GM23338 (cell line): ENCODE data around the gene CPXM2. TPM values are rescaled to one million over a fixed set of nuclear protein-coding genes. Genes with fewer than 3 reads are reported as not detected.

Experiments used
- ATAC-seq: fragments of 200-7000 bp; cut with Tn5 transposase; 3 replicates; pipeline ENCODE4 v1.9.1; 2020
- DNase-seq: peaks from one replicate; pipeline ENCODE4 v3.0.0-alpha.2; 2015; ENCODE audit warnings: low spot score
- H2AFZ ChIP-seq: fragments of 200-600 bp; sonication (generic); 2 replicates; pipeline ENCODE4 v1.8.0; 2016; ENCODE audit warnings: antibody characterized with exemption, mild to moderate bottlenecking, moderate library complexity
- H3F3A ChIP-seq: fragments of 200-600 bp; sonication (generic); replicated peaks from 2 replicates; pipeline ENCODE4 v1.8.0; 2017; ENCODE audit warnings: antibody characterized with exemption, mixed run types, low read depth
- H3K27ac ChIP-seq: fragments of 200-600 bp; sonication (generic); 2 replicates; pipeline ENCODE4 v1.6.1; 2016; ENCODE audit warnings: low read depth
- H3K27me3 ChIP-seq: fragments of 200-600 bp; sonication (generic); 2 replicates; pipeline ENCODE4 v1.8.0; 2016; ENCODE audit warnings: mild to moderate bottlenecking, mixed run types, moderate library complexity; ENCODE audit not compliant: insufficient read depth
- H3K36me3 ChIP-seq: fragments of 200-600 bp; sonication (generic); 2 replicates; pipeline ENCODE4 v1.8.0; 2016; ENCODE audit warnings: mild to moderate bottlenecking; ENCODE audit not compliant: insufficient read depth
- H3K4me1 ChIP-seq: fragments of 200-600 bp; sonication (generic); 2 replicates; pipeline ENCODE4 v1.8.0; 2016; ENCODE audit warnings: mild to moderate bottlenecking, moderate library complexity; ENCODE audit not compliant: insufficient read depth
- H3K4me2 ChIP-seq: fragments of 200-600 bp; sonication (generic); 2 replicates; pipeline ENCODE4 v1.7.1; 2017; ENCODE audit warnings: mixed run types
- H3K4me3 ChIP-seq: fragments of 200-600 bp; sonication (generic); 2 replicates; pipeline ENCODE4 v1.6.1; 2016; ENCODE audit warnings: mixed run types
- H3K79me2 ChIP-seq: fragments of 200-600 bp; sonication (generic); replicated peaks from 2 replicates; pipeline ENCODE4 v1.8.0; 2017; ENCODE audit warnings: mild to moderate bottlenecking; ENCODE audit not compliant: insufficient read depth
- H3K9me2 ChIP-seq: fragments of 200-600 bp; sonication (generic); 2 replicates; pipeline ENCODE4 v1.8.0; 2017; ENCODE audit not compliant: insufficient read depth
- H4K20me1 ChIP-seq: fragments of 200-600 bp; sonication (generic); replicated peaks from 2 replicates; pipeline ENCODE4 v1.8.0; 2017; ENCODE audit warnings: mild to moderate bottlenecking; ENCODE audit not compliant: insufficient read depth
- H3K27ac Mint-ChIP-seq: 2 replicates; pipeline ENCODE4 v1.8.0; 2020; ENCODE audit warnings: inconsistent platforms, mild to moderate bottlenecking, moderate library complexity, mixed read lengths
- H3K27me3 Mint-ChIP-seq: 3 replicates; pipeline ENCODE4 v1.8.0; 2022; ENCODE audit warnings: low read depth, mild to moderate bottlenecking, moderate library complexity, mixed read lengths, inconsistent platforms; ENCODE audit not compliant: insufficient read depth, poor library complexity
- H3K36me3 Mint-ChIP-seq: 3 replicates; pipeline ENCODE4 v1.8.0; 2021; ENCODE audit warnings: low read depth, mild to moderate bottlenecking, inconsistent platforms, moderate library complexity, mixed read lengths
- H3K4me1 Mint-ChIP-seq: 3 replicates; pipeline ENCODE4 v1.8.0; 2020; ENCODE audit warnings: mild to moderate bottlenecking, inconsistent platforms, mixed read lengths
- H3K4me3 Mint-ChIP-seq: 3 replicates; pipeline ENCODE4 v1.8.0; 2021; ENCODE audit warnings: moderate library complexity, mild to moderate bottlenecking, inconsistent platforms, mixed read lengths
- H3K9me3 Mint-ChIP-seq: 3 replicates; pipeline ENCODE4 v1.8.0; 2020; ENCODE audit warnings: moderate library complexity, mild to moderate bottlenecking, inconsistent platforms, mixed read lengths
- CREB1 ChIP-seq: fragments of 250-450 bp; sonication (Bioruptor Pico); IDR thresholded peaks from 2 replicates; pipeline ENCODE4 v1.5.0; 2020; ENCODE audit warnings: low read depth, mild to moderate bottlenecking, moderate library complexity
- EZH2 ChIP-seq: fragments of 200-600 bp; sonication (generic); IDR thresholded peaks from one replicate; pipeline ENCODE4 v1.8.0; 2017; ENCODE audit warnings: antibody characterized with exemption, mild to moderate bottlenecking, low read depth; ENCODE audit not compliant: unreplicated experiment
- EZH2phosphoT487 ChIP-seq: fragments of 200-600 bp; sonication (generic); IDR thresholded peaks from one replicate; pipeline ENCODE4 v1.8.1; 2018; ENCODE audit warnings: antibody characterized with exemption; ENCODE audit not compliant: unreplicated experiment
- JUNB ChIP-seq: IDR thresholded peaks from one replicate; pipeline ENCODE4 v1.6.1; 2016; ENCODE audit warnings: antibody characterized with exemption; ENCODE audit not compliant: unreplicated experiment
- NANOG ChIP-seq: IDR thresholded peaks from 2 replicates; pipeline ENCODE4 v1.6.1; 2016; ENCODE audit warnings: antibody characterized with exemption, borderline replicate concordance
- POLR2AphosphoS5 ChIP-seq: IDR thresholded peaks from 2 replicates; pipeline ENCODE4 v1.6.1; 2016; ENCODE audit warnings: antibody characterized with exemption, low read depth
- STAT1 ChIP-seq: IDR thresholded peaks from one replicate; pipeline ENCODE4 v1.6.1; 2016; ENCODE audit warnings: antibody characterized with exemption; ENCODE audit not compliant: unreplicated experiment
- ZNF114 ChIP-seq: fragments of 250-450 bp; sonication (Bioruptor Pico); IDR thresholded peaks from 2 replicates; pipeline ENCODE4 v1.5.0; 2020; ENCODE audit warnings: mild to moderate bottlenecking, moderate library complexity
- ZNF331 ChIP-seq: fragments of 250-450 bp; sonication (Bioruptor Pico); IDR thresholded peaks from 2 replicates; pipeline ENCODE4 v1.5.0; 2020; ENCODE audit warnings: low read depth, mild to moderate bottlenecking, moderate library complexity
- polyA plus RNA-seq: library from polyadenylated mRNA; unstranded; fragments of >200 nt; fragmentation: Nextera tagmentation; extraction: Ambion mirVana; gene quantifications from 2 replicates; pipeline ENCODE4 v1.2.1, GENCODE V29; 2016
- total RNA-seq: library from RNA; depleted of rRNA; stranded (reverse); fragments of >200 nt; shearing (Covaris generic); gene quantifications from 2 replicates; pipeline ENCODE4 v1.2.3, GENCODE V29; 2014
- TF ChIP-seq, protein P1 (sequence below): fragments of 250-450 bp; sonication (Bioruptor Pico); IDR thresholded peaks from 2 replicates; pipeline ENCODE4 v1.5.0; 2020; ENCODE audit warnings: mild to moderate bottlenecking, moderate library complexity
- TF ChIP-seq, protein P2 (sequence below): IDR thresholded peaks from one replicate; pipeline ENCODE4 v1.6.1; 2018; ENCODE audit warnings: antibody characterized with exemption; ENCODE audit not compliant: unreplicated experiment
- TF ChIP-seq, protein P3 (sequence below), 2 experiments: fragments of 200-600 bp in 1 of 2; sonication (generic) in 1 of 2; conservative IDR thresholded peaks; 2 replicates each; pipeline versions ENCODE4 v1.5.1 to v1.6.1; 2016 to 2017; ENCODE audit warnings: antibody characterized with exemption in 2 of 2, low read depth in 2 of 2, mild to moderate bottlenecking in 2 of 2, moderate library complexity in 1 of 2
- TF ChIP-seq, protein P4 (sequence below): IDR thresholded peaks from 2 replicates; pipeline ENCODE4 v1.6.1; 2016; ENCODE audit warnings: antibody characterized with exemption

CPXM2 gene
- total and polyA plus RNA-seq, 2 experiments from 2014 or later: 1.6 to 8.1 TPM

DNA sequence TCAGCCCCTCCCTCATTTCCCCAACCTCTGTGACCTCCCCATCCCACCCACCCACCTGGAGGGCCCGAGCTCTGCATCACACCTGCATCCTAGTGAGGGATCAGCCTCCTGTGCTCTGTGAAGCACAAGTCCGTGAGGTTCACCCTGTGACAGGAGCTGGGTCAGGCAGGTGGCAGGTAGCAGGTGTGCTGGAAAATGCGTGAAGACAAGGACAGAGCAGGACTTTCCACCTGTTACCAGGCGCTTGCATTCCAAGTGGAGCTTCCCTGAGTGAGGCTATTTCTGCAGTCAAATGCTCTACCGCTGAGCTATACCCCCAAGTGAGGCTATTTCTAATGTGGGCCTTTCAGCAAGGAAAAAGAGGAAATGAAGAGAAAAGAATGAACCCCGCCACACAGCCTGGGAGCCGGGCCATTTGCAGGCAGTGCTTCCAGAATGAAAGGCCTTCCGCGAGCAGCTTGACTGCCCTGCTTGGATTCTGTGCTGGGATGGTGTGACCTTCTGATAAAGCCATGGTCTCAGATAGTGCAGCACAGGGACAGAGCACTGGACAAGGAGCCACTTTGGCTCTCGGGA lies 13.3 kb upstream of the CPXM2 start:
- H3K27me3 ChIP-seq: no peaks in the 10 kb centered on the region
- no peak overlapping the region for H3K4me2 ChIP-seq
- H3K4me1 ChIP-seq: peaks cover 20% of the 10 kb centered on the region; the same call in 1 of the 2 replicates
- H2AFZ ChIP-seq: no peak overlapping the region
- no peak overlapping the region for H3K27ac ChIP-seq
- H4K20me1 ChIP-seq: no peaks in the 10 kb centered on the region
- DNase-seq (peak; percentile 31), ATAC-seq (peak; percentile 68)
- Mint-ChIP-seq H3K36me3 (peaks cover 8% of the 10 kb centered on the region; the same call in 2 of the 3 replicates), H3K4me3 (no peak overlapping the region), H3K27me3 (peaks cover 13% of the 10 kb centered on the region), H3K9me3 (peaks cover 18% of the 10 kb centered on the region), H3K27ac (no peak overlapping the region), H3K4me1 (peaks cover 33% of the 10 kb centered on the region)
- no peak overlapping the region for H3K4me3 ChIP-seq
- H3K79me2 ChIP-seq: no peaks in the 10 kb centered on the region
- H3K9me2 ChIP-seq: no peaks in the 10 kb centered on the region
- TF ChIP-seq, protein P1, sequence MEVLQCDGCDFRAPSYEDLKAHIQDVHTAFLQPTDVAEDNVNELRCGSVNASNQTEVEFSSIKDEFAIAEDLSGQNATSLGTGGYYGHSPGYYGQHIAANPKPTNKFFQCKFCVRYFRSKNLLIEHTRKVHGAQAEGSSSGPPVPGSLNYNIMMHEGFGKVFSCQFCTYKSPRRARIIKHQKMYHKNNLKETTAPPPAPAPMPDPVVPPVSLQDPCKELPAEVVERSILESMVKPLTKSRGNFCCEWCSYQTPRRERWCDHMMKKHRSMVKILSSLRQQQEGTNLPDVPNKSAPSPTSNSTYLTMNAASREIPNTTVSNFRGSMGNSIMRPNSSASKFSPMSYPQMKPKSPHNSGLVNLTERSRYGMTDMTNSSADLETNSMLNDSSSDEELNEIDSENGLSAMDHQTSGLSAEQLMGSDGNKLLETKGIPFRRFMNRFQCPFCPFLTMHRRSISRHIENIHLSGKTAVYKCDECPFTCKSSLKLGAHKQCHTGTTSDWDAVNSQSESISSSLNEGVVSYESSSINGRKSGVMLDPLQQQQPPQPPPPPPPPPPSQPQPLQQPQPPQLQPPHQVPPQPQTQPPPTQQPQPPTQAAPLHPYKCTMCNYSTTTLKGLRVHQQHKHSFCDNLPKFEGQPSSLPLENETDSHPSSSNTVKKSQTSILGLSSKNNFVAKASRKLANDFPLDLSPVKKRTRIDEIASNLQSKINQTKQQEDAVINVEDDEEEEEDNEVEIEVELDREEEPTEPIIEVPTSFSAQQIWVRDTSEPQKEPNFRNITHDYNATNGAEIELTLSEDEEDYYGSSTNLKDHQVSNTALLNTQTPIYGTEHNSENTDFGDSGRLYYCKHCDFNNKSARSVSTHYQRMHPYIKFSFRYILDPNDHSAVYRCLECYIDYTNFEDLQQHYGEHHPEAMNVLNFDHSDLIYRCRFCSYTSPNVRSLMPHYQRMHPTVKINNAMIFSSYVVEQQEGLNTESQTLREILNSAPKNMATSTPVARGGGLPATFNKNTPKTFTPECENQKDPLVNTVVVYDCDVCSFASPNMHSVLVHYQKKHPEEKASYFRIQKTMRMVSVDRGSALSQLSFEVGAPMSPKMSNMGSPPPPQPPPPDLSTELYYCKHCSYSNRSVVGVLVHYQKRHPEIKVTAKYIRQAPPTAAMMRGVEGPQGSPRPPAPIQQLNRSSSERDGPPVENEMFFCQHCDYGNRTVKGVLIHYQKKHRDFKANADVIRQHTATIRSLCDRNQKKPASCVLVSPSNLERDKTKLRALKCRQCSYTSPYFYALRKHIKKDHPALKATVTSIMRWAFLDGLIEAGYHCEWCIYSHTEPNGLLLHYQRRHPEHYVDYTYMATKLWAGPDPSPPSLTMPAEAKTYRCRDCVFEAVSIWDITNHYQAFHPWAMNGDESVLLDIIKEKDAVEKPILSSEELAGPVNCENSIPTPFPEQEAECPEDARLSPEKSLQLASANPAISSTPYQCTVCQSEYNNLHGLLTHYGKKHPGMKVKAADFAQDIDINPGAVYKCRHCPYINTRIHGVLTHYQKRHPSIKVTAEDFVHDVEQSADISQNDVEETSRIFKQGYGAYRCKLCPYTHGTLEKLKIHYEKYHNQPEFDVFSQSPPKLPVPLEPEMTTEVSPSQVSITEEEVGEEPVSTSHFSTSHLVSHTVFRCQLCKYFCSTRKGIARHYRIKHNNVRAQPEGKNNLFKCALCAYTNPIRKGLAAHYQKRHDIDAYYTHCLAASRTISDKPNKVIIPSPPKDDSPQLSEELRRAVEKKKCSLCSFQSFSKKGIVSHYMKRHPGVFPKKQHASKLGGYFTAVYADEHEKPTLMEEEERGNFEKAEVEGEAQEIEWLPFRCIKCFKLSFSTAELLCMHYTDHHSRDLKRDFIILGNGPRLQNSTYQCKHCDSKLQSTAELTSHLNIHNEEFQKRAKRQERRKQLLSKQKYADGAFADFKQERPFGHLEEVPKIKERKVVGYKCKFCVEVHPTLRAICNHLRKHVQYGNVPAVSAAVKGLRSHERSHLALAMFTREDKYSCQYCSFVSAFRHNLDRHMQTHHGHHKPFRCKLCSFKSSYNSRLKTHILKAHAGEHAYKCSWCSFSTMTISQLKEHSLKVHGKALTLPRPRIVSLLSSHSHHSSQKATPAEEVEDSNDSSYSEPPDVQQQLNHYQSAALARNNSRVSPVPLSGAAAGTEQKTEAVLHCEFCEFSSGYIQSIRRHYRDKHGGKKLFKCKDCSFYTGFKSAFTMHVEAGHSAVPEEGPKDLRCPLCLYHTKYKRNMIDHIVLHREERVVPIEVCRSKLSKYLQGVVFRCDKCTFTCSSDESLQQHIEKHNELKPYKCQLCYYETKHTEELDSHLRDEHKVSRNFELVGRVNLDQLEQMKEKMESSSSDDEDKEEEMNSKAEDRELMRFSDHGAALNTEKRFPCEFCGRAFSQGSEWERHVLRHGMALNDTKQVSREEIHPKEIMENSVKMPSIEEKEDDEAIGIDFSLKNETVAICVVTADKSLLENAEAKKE (CRISPR knock-in tag): no peak
- TF ChIP-seq, protein P2, sequence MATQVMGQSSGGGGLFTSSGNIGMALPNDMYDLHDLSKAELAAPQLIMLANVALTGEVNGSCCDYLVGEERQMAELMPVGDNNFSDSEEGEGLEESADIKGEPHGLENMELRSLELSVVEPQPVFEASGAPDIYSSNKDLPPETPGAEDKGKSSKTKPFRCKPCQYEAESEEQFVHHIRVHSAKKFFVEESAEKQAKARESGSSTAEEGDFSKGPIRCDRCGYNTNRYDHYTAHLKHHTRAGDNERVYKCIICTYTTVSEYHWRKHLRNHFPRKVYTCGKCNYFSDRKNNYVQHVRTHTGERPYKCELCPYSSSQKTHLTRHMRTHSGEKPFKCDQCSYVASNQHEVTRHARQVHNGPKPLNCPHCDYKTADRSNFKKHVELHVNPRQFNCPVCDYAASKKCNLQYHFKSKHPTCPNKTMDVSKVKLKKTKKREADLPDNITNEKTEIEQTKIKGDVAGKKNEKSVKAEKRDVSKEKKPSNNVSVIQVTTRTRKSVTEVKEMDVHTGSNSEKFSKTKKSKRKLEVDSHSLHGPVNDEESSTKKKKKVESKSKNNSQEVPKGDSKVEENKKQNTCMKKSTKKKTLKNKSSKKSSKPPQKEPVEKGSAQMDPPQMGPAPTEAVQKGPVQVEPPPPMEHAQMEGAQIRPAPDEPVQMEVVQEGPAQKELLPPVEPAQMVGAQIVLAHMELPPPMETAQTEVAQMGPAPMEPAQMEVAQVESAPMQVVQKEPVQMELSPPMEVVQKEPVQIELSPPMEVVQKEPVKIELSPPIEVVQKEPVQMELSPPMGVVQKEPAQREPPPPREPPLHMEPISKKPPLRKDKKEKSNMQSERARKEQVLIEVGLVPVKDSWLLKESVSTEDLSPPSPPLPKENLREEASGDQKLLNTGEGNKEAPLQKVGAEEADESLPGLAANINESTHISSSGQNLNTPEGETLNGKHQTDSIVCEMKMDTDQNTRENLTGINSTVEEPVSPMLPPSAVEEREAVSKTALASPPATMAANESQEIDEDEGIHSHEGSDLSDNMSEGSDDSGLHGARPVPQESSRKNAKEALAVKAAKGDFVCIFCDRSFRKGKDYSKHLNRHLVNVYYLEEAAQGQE: no peak
- no peak for TF ChIP-seq POLR2AphosphoS5
- TF ChIP-seq ZNF331 (CRISPR knock-in tag): no peak
- no peak for TF ChIP-seq STAT1
- TF ChIP-seq, protein P3, sequence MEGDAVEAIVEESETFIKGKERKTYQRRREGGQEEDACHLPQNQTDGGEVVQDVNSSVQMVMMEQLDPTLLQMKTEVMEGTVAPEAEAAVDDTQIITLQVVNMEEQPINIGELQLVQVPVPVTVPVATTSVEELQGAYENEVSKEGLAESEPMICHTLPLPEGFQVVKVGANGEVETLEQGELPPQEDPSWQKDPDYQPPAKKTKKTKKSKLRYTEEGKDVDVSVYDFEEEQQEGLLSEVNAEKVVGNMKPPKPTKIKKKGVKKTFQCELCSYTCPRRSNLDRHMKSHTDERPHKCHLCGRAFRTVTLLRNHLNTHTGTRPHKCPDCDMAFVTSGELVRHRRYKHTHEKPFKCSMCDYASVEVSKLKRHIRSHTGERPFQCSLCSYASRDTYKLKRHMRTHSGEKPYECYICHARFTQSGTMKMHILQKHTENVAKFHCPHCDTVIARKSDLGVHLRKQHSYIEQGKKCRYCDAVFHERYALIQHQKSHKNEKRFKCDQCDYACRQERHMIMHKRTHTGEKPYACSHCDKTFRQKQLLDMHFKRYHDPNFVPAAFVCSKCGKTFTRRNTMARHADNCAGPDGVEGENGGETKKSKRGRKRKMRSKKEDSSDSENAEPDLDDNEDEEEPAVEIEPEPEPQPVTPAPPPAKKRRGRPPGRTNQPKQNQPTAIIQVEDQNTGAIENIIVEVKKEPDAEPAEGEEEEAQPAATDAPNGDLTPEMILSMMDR (conservative IDR thresholded peaks at IDR 0.05; ENCODE audit: low read depth in 2 of 2): no peak
- TF ChIP-seq ZNF114 (CRISPR knock-in tag): no peak
- TF ChIP-seq JUNB: no peak
- no peak for TF ChIP-seq EZH2
- no peak for TF ChIP-seq EZH2phosphoT487
- TF ChIP-seq CREB1 (CRISPR knock-in tag): no peak
- no peak for TF ChIP-seq NANOG
- TF ChIP-seq, protein P4, sequence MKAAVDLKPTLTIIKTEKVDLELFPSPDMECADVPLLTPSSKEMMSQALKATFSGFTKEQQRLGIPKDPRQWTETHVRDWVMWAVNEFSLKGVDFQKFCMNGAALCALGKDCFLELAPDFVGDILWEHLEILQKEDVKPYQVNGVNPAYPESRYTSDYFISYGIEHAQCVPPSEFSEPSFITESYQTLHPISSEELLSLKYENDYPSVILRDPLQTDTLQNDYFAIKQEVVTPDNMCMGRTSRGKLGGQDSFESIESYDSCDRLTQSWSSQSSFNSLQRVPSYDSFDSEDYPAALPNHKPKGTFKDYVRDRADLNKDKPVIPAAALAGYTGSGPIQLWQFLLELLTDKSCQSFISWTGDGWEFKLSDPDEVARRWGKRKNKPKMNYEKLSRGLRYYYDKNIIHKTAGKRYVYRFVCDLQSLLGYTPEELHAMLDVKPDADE: no peak
- H3F3A ChIP-seq: no peaks in the 10 kb centered on the region
- H3K36me3 ChIP-seq: no peaks in the 10 kb centered on the region
